Stimulated activated CD4-positive, alpha-beta T cell treated with anti-CD3 and anti-CD28 coated beads, Interleukin-12 subunit alpha, Interleukin-12 subunit beta, amount 100 ng/mL, for 4 hours (primary cell): ENCODE results near the gene FBXO31.

Experiments
- DNase-seq: peaks from one replicate; pipeline ENCODE4 v3.0.0-alpha.2; 2020

The FBXO31 gene

GRCh38 chr16:87324411-87325275 lies 58.9 kb downstream of the FBXO31 start:
- DNase-seq, result peak; percentile 25

DNA sequence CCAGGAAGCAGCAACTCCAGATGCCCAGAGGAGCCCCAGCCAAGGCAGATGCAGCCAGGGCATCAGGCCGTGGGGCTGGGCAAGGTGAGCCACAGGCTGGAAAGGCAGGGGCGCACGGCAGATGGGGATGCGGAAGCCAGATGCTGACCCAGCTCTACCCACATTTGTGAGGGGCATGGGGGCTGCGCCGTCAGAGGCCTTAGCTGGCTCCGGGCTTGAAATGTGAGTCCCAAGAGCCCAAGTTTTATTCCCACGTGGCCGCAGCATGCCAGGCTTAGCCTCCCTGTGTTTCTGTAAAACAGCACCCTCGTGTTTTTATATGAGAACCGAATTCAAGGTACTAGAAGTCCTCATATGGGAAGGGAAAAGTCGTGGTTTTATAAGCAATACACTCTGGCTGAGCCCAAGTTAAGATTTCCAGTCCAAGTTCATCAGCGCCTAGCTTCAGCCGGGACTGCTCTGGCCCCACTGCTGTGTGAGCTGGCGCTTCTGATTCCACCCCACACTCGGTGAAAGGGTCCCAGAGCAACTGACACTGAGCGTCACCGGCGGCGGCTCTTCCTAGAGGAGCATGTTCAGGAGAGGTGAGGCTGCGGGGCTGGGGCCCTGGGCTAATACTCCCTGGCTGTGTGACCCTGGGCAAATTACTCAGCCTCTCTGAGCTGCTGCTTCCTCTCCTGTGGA lies 59.7 kb downstream of the FBXO31 start:
- no peak for DNase-seq

GRCh38 chr16:87322833-87323726 lies 60.5 kb downstream of the FBXO31 start:
- no peak for DNase-seq

DNA sequence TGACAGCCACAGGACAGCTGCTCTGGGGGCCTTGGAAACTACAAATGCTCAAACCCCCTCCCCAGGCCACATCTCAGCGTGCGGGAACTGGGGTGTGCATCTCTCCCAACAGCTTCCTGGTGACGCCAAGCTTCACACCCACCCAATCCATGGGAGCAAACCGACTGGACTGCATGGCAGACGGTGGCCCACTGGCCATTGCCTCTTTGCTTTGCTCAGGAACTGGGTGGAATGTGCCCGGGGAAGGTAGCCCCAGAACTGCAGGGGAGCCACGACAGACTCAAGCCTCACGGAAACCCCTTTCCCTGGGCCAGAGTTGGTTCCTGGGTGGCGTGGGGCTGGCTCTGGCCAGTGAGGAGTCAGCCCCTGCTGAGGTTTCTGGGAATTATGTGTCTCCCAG lies 61.2 kb downstream of the FBXO31 start:
- DNase-seq, result no peak

DNA sequence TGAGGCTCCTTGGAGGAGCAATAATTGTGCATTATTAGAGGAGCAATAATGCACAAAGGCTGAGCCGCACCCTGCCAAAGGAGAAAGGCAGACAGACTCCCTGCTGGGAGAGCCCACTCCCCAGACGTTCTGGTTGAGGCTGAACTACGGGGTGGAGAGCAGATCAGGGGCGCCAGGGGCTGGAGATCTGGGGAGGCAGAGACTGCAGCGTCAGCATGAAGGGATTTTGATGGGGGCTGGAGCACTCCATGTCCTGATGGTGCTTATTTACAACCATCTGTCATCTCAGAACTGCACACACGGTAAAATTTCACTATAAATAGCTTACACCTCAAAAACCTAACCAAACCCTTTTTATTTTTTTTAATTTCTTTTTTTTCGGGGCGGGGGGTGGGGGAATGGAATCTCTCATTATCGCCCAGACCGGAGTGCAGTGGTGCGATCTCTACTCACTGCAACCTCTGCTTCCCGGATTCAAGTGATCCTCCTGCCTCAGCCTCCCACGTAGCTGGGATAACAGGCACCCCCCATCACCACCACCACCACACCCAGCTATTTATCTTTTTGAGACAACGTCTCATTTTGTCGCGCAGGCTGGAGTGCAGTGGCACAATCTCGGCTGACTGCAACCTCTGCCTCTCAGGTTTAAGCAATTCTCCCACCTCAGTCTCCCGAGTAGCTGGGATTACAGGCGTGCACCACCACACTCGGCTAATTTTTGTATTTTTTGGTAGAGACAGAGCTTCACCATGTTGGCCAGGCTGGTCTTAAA lies 62.1 kb downstream of the FBXO31 start:
- DNase-seq, result no peak

GRCh38 chr16:87320510-87321227 lies 62.9 kb downstream of the FBXO31 start:
- DNase-seq, result no peak

DNA sequence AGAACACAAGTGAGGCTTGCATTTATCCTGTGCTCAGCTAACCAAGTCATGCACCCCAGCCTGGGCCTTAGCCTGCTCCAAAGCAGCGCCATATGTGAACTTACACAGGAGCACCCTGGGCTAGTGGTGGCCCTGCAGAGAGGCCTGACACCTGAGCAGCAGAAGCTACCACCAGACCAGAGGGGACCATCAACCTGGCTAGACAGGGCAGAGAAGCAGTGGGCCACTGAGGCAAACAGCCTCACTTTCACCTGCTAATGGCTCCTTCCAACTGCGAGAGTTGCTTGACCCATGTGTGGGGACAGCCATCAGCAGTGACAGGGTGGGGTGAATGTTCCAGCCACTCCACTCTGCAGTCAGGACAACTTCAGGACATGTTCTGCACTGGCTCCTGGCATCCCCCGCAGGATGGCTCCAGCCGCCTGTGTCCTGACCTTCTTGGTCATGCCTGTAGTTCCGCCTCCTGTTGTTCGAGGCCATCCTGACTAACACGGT lies 63.5 kb downstream of the FBXO31 start:
- no peak for DNase-seq

GRCh38 chr16:87319011-87319410 lies 64.6 kb downstream of the FBXO31 start:
- no peak for DNase-seq

- DNase-seq, result no peak
Observed at GRCh38 chr16:87317750-87318644, 65.6 kb downstream of the FBXO31 start.

GRCh38 chr16:87316923-87317749 lies 66.4 kb downstream of the FBXO31 start, which contains the start of gene C16orf95:
Gene C16orf95, minus strand, starts transcription at chr16:87317392. Its CDS starts 150 bp downstream, at chr16:87317242.
- DNase-seq, result peak; percentile 97

DNA sequence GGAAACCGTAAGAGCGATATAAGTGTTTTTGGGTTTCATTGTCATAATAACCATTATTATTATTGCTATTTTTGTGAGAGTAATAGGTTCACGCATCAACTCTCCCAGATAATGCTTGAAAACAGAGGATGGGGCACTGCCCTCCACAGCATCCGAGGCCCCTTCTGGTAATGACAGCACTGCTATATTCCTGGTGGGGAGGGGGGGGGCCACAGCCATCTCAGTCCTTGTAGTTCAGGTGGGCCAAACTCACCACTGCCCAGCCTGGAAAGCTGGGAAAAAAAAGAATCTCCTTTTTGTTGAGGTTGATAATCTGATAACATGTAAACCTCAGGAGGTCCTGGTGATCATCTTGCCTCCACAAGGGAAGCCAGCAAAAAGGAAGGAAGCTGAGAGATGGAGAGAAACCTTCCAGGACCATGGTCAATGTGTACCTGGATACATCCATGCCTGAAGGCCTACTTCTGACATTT lies 67.1 kb downstream of the FBXO31 start:
- DNase-seq, result no peak

GRCh38 chr16:87314990-87315420 lies 68.6 kb downstream of the FBXO31 start:
- no peak for DNase-seq

- DNase-seq, result no peak
Observed at GRCh38 chr16:87312008-87312407, 71.6 kb downstream of the FBXO31 start.

DNA sequence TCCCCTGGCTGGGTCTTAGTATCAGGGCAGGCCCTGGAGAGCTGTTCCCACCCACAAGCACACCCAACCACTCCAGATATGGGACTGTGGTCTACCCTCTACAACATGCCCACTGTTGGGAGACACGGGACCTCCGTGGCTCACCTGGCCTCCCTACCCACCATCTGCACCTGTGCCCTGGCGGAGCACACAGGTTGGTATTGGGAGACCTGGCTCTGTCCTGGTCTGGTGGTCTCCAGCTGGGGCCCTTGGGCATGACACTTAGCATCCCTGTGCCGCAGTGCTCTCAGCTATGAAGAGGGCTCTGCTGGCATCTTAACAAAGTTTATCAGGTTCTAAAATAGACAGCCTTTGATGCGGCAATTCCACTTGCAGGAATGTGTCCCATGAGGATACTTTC lies 72.2 kb downstream of the FBXO31 start:
- DNase-seq, result no peak

- no peak for DNase-seq
Observed at GRCh38 chr16:87310610-87311009, 73.0 kb downstream of the FBXO31 start.

DNA sequence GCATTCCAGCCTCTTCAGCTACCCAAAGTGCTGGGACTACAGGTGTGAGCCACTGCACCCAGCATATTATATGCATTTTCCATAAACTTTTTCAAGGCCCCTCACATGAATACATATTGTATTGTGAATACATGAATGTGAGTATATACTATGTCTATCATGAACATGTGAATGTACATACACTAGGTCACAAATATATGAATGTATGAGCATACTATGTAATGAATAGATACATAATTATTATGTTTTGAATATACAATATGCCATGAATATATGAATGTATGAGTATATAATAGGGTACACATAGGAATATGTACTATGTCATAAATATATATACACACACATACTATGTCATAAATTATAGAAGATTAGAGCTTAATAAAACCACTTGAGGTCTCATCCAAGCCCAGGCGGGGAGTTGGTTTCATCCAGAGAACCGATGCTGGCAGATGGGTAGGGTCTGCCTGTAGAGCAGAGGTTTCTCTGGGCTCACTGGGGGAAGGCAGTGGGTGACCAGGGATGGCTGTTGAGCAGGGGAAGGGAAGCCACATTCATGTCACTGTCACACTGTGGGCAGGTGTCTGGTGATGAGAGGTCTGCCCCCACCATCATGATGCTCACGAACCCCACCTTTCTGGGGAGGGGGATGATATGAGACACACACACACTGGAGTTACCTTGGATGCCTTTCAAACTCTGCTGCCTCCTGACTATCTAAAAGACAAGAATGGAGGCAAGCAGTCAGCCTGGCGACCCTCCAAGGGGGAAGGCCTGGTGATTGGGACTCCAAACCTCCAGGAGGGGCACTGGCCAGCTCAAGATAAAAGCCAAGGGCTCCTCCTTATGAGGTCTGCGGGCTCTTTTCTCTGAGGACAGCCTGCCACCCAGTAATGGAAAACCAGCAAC lies 73.7 kb downstream of the FBXO31 start:
- DNase-seq, result no peak

DNA sequence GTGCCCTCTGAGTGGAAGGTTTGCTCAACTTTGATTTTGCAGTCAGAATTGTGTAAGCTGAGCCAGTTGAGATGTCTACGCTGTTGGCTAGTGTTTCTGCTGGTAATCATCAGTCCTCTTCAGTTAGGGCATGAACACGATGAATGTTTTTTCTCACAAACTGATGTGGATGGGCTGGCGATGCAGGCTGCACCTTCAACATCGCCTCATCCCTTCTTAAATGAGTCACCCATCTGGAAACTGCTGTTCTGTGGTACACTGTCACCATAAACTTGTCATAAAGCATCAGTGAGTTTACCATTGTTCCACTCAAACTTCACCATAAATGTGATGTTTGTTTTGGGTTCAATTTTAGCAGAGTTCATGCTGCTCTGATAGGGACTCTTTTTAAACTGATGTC lies 74.8 kb downstream of the FBXO31 start:
- no peak for DNase-seq

- DNase-seq, result no peak
Observed at GRCh38 chr16:87306516-87306915, 77.1 kb downstream of the FBXO31 start.
